GM12878 (cell line): Measurements from ENCODE around the gene ETF1. TPM values are rescaled to one million over a fixed set of nuclear protein-coding genes. Genes with fewer than 3 reads are reported as not detected.

ENCODE experiments used
- ATF2 ChIP-seq: IDR thresholded peaks from 2 replicates; pipeline ENCODE4 v1.6.1; 2012; ENCODE audit warnings: low read length, inconsistent platforms
- CHD1 ChIP-seq: IDR thresholded peaks from 2 replicates; pipeline ENCODE4 v1.6.1; 2012; ENCODE audit warnings: low read depth, low read length, improper control_type of control experiment
- GABPA ChIP-seq: IDR thresholded peaks from 2 replicates; pipeline ENCODE4 v1.6.1; 2014; ENCODE audit warnings: antibody characterized with exemption, low read depth, mild to moderate bottlenecking, inconsistent platforms
- HDGF ChIP-seq: fragments of 450-650 bp; IDR thresholded peaks from 2 replicates; pipeline ENCODE4 v1.6.1; 2016; ENCODE audit warnings: antibody characterized with exemption
- IRF4 ChIP-seq: IDR thresholded peaks from 2 replicates; pipeline ENCODE4 v1.6.1; 2011; ENCODE audit warnings: low read depth, low read length
- MLLT1 ChIP-seq: fragments of 450-650 bp; IDR thresholded peaks from 2 replicates; pipeline ENCODE4 v1.6.1; 2016; ENCODE audit warnings: mild to moderate bottlenecking
- NFYA ChIP-seq: IDR thresholded peaks from 2 replicates; pipeline ENCODE4 v1.6.1; 2011; ENCODE audit warnings: low read depth, mild to moderate bottlenecking, low read length, improper control_type of control experiment, borderline replicate concordance
- RCOR1 ChIP-seq: conservative IDR thresholded peaks from 2 replicates; pipeline ENCODE4 v1.6.1; 2012; ENCODE audit warnings: low read depth, low read length, improper control_type of control experiment
- REST ChIP-seq: IDR thresholded peaks from 2 replicates; pipeline ENCODE4 v1.6.1; 2012; ENCODE audit warnings: mild to moderate bottlenecking, low read depth, low read length
- SMARCA5 ChIP-seq: fragments of 450-650 bp; IDR thresholded peaks from 2 replicates; pipeline ENCODE4 v1.6.1; 2017; ENCODE audit warnings: mild to moderate bottlenecking
- TARDBP ChIP-seq: IDR thresholded peaks from 2 replicates; pipeline ENCODE4 v1.6.1; 2016; ENCODE audit warnings: borderline replicate concordance
- ZBTB4 ChIP-seq: fragments of 450-650 bp; formaldehyde crosslinking; IDR thresholded peaks from 2 replicates; pipeline ENCODE4 v1.4.0; 2022; ENCODE audit warnings: mild to moderate bottlenecking, moderate library complexity
- ZNF217 ChIP-seq: fragments of 450-650 bp; IDR thresholded peaks from 2 replicates; pipeline ENCODE4 v1.6.1; 2017; ENCODE audit warnings: antibody characterized with exemption, mild to moderate bottlenecking
- polyA plus RNA-seq, 11 experiments: library from polyadenylated mRNA; depleted of rRNA in 4 of 11; unstranded in 6 of 11; stranded (reverse) in 5 of 11; fragments of >200 nt; fragmentation: Nextera tagmentation in 4 of 11; fragmentation: Illumina TruSeq in 1 of 11; extraction: Ambion mirVana in 4 of 11; extraction: Trizol in 1 of 11; gene quantifications; 1 replicate in 1 of 11; 2 replicates in 10 of 11; pipeline versions ENCODE4 v1.2.1 to v1.2.3, GENCODE V29; 2011 to 2016; ENCODE audit warnings: inconsistent platforms in 2 of 11, missing spikeins in 2 of 11, low read depth in 1 of 11
- total RNA-seq, 4 experiments: library from RNA; depleted of rRNA in 3 of 4; stranded (reverse); fragments of >200 nt in 3 of 4; fragmentation: Illumina TruSeq in 1 of 4; extraction: Trizol in 1 of 4; gene quantifications; 2 replicates each; pipeline versions ENCODE4 v1.2.1 to v1.2.3, GENCODE V29; 2013 to 2021
- TF ChIP-seq, protein P1 (sequence below): IDR thresholded peaks from 2 replicates; pipeline ENCODE4 v1.6.1; 2012; ENCODE audit warnings: improper control_type of control experiment, low read depth, low read length; ENCODE audit not compliant: insufficient replicate concordance

ETF1 gene
- total and polyA plus RNA-seq, 10 of the 15 experiments (the other 5 are each of a cell fraction or from before 2014, with no cell fraction given): 29.8 to 145 (median 108) TPM

DNA sequence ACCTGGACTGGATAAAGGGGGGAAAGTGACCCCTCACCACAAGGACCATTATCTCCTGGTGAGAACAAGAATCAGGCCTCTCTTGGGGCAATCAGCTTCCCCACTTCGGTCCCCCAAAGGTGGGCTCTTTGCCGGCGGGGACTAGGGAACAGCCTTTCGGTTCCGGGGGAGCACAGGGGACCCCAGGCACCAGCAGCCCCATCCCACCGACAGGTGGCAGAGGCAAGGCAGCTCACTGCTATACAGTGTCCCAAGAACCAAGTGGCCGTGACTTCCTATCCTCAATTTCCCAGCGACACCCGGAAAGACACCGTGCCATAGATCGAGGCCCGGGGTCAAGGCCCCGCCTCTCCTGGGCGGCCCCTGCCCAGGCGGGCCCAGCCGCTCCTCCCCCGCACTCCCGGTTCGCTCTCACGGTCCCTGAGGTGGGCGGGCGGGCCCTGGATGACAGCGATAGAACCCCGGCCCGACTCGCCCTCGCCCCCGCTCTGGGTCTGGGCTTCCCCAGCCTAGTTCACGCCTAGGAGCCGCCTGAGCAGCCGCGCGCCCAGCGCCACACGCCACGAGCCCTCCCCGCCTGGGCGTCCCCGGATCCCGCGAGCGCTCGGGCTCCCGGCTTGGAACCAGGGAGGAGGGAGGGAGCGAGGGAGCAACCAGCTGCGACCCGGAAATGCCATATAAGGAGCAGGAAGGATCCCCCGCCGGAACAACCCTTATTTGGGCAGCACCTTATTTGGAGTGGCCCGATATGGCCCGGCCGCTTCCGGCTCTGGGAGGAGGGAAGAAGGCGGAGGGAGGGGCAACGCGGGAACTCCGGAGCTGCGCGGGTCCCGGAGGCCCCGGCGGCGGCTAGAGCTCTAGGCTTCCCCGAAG, 78.4 kb downstream of the ETF1 start (continued):
- TF ChIP-seq ZBTB4 (CRISPR knock-in tag) (no peak), NFYA (no peak), HDGF (no peak), IRF4 (peak; percentile 75; the same call in 1 of the 2 replicates), CHD1 (no peak; the same call in 1 of the 2 replicates), MLLT1 (peak; percentile 94), RCOR1 (no peak), ATF2 (no peak), REST (no peak), SMARCA5 (peak; percentile 90; the same call in 1 of the 2 replicates), GABPA (no peak), TARDBP (no peak), ZNF217 (peak; percentile 52; the same call in 1 of the 2 replicates)
- TF ChIP-seq, protein P1, sequence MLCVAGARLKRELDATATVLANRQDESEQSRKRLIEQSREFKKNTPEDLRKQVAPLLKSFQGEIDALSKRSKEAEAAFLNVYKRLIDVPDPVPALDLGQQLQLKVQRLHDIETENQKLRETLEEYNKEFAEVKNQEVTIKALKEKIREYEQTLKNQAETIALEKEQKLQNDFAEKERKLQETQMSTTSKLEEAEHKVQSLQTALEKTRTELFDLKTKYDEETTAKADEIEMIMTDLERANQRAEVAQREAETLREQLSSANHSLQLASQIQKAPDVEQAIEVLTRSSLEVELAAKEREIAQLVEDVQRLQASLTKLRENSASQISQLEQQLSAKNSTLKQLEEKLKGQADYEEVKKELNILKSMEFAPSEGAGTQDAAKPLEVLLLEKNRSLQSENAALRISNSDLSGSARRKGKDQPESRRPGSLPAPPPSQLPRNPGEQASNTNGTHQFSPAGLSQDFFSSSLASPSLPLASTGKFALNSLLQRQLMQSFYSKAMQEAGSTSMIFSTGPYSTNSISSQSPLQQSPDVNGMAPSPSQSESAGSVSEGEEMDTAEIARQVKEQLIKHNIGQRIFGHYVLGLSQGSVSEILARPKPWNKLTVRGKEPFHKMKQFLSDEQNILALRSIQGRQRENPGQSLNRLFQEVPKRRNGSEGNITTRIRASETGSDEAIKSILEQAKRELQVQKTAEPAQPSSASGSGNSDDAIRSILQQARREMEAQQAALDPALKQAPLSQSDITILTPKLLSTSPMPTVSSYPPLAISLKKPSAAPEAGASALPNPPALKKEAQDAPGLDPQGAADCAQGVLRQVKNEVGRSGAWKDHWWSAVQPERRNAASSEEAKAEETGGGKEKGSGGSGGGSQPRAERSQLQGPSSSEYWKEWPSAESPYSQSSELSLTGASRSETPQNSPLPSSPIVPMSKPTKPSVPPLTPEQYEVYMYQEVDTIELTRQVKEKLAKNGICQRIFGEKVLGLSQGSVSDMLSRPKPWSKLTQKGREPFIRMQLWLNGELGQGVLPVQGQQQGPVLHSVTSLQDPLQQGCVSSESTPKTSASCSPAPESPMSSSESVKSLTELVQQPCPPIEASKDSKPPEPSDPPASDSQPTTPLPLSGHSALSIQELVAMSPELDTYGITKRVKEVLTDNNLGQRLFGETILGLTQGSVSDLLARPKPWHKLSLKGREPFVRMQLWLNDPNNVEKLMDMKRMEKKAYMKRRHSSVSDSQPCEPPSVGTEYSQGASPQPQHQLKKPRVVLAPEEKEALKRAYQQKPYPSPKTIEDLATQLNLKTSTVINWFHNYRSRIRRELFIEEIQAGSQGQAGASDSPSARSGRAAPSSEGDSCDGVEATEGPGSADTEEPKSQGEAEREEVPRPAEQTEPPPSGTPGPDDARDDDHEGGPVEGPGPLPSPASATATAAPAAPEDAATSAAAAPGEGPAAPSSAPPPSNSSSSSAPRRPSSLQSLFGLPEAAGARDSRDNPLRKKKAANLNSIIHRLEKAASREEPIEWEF: no peak
